ENCODE data around the gene GATD1.

DNA sequence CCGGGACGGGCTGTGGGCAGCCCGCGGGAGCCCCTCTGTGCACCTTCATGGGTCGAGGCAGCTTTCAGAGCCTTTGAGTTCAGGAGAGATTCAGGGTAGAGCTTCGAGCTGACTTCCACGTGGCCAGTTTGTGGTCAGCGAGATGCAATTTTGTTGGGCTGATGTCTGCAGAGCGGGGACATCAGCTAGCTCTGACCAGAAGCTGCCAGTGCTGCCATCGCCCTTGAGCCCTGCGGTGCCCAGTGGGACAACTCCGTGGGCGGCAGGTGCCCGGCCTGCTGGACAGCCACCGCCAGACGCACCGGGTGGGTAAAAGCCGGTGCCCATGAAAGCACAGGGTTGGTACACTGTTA, 29.3 kb downstream of the GATD1 start:
- TF ChIP-seq EZH2 (IDR thresholded peaks at IDR 0.05; ENCODE audit: borderline replicate concordance, insufficient read depth, low read length, poor library complexity, severe bottlenecking) (no peak), CTCF (IDR thresholded peaks at IDR 0.05; ENCODE audit: poor library complexity, severe bottlenecking) (no peak), SMC3 (conservative IDR thresholded peaks at IDR 0.05; ENCODE audit: poor library complexity) (no peak)

Data from neural cell (in vitro differentiated cells).